GM12878 (cell line): ENCODE results near the gene EPB41. TPM values are rescaled to one million over a fixed set of nuclear protein-coding genes. Genes with fewer than 3 reads are reported as not detected.

Experiments used
- ATAC-seq: fragments of 200-7000 bp; cut with Tn5 transposase; 3 replicates; pipeline ENCODE4 v1.9.1; 2020; ENCODE audit warnings: mild to moderate bottlenecking, moderate library complexity
- BruUV-seq: library from RNA; stranded (reverse); fragments of 400-500 nt; replicated peaks from 2 replicates; lab custom pipeline; 2021; lab: Mats Ljungman, UMichigan
- CTCF ChIA-PET: fragments of 300-600 bp; sonication (Branson Sonifier 250); formaldehyde crosslinking; extraction: SDS; loops from one replicate; lab custom pipeline; 2021; ENCODE audit warnings: inconsistent platforms; lab: Yijun Ruan, JAX
- POLR2A ChIA-PET: fragments of 350-600 bp; formaldehyde crosslinking; extraction: SDS; loops from one replicate; lab custom pipeline; 2021; ENCODE audit warnings: inconsistent platforms; lab: Charles Lee
- RAD21 ChIA-PET: fragments of 300-600 bp; sonication (Branson Sonifier 250); formaldehyde crosslinking; loops from one replicate; lab custom pipeline; 2023; ENCODE audit warnings: antibody characterized with exemption; ENCODE audit not compliant: unreplicated experiment; lab: Charles Lee
- SMC1A ChIA-PET: fragments of 300-600 bp; sonication (Branson Sonifier 250); formaldehyde crosslinking; loops from one replicate; lab custom pipeline; 2023; ENCODE audit not compliant: unreplicated experiment, uncharacterized antibody; lab: Charles Lee
- DNase-seq: peaks from one replicate; pipeline ENCODE4 v3.0.0-alpha.2; 2011; ENCODE audit warnings: low read depth, low spot score
- FAIRE-seq: peaks from 3 replicates; lab custom pipeline; 2011; peaks lifted over from hg19 to GRCh38; lab: Jason Lieb, UNC
- H2AFZ ChIP-seq: 2 replicates; pipeline ENCODE4 v1.6.0; 2011; ENCODE audit warnings: low read depth, low read length, control low read depth; ENCODE audit not compliant: control insufficient read depth
- H3K27ac ChIP-seq: 2 replicates; pipeline ENCODE4 v1.5.1; 2011; ENCODE audit warnings: control low read depth; ENCODE audit not compliant: control insufficient read depth, insufficient read depth
- H3K27me3 ChIP-seq, 2 experiments: replicated peaks in 1 of 2; 2 replicates each; pipeline versions ENCODE4 v1.6.0 to v1.6.1; 2011; ENCODE audit warnings: low read length in 1 of 2; ENCODE audit not compliant: control insufficient read depth in 2 of 2, insufficient read depth in 2 of 2
- H3K36me3 ChIP-seq, 2 experiments: 2 replicates each; pipeline ENCODE4 v1.5.1; 2011; ENCODE audit warnings: low read length in 1 of 2; ENCODE audit not compliant: control insufficient read depth in 2 of 2, insufficient read depth in 2 of 2
- H3K4me1 ChIP-seq: 2 replicates; pipeline ENCODE4 v1.6.1; 2011; ENCODE audit warnings: mild to moderate bottlenecking, low read length, moderate library complexity, mixed read lengths; ENCODE audit not compliant: control insufficient read depth, insufficient read depth
- H3K4me2 ChIP-seq: 2 replicates; pipeline ENCODE4 v1.6.0; 2011; ENCODE audit warnings: control low read depth; ENCODE audit not compliant: control insufficient read depth, insufficient read depth
- H3K4me3 ChIP-seq: fragments of 200-600 bp; sonication (generic); 2 replicates; pipeline ENCODE4 v1.5.1; 2016
- H3K79me2 ChIP-seq: 2 replicates; pipeline ENCODE4 v1.6.0; 2011; ENCODE audit warnings: low read length; ENCODE audit not compliant: control insufficient read depth, insufficient read depth
- H3K9ac ChIP-seq: 2 replicates; pipeline ENCODE4 v1.8.0; 2011; ENCODE audit warnings: low read length, control low read depth, mixed read lengths; ENCODE audit not compliant: control insufficient read depth, insufficient read depth
- H3K9me3 ChIP-seq: replicated peaks from 3 replicates; pipeline ENCODE4 v1.5.1; 2011; ENCODE audit warnings: mild to moderate bottlenecking, low read length; ENCODE audit not compliant: control insufficient read depth, insufficient read depth
- H4K20me1 ChIP-seq: 2 replicates; pipeline ENCODE4 v1.6.0; 2011; ENCODE audit not compliant: control insufficient read depth, insufficient read depth
- PRDM15 ChIP-seq: fragments of 450-650 bp; formaldehyde crosslinking; IDR thresholded peaks from 2 replicates; pipeline ENCODE4 v1.4.0; 2020; ENCODE audit warnings: mild to moderate bottlenecking, moderate library complexity
- TCF7 ChIP-seq: IDR thresholded peaks from 2 replicates; pipeline ENCODE4 v1.6.1; 2014; ENCODE audit warnings: antibody characterized with exemption, borderline replicate concordance
- ZNF687 ChIP-seq: fragments of 450-650 bp; IDR thresholded peaks from 2 replicates; pipeline ENCODE4 v1.6.1; 2017; ENCODE audit warnings: mild to moderate bottlenecking, moderate library complexity
- WGBS: methylation state at CpG from one replicate; pipeline ENCODE4 v1.1.6; 2016; ENCODE audit warnings: low lambda C conversion rate; ENCODE audit not compliant: insufficient replicate concordance, insufficient coverage; ENCODE audit errors: missing lambda C conversion rate; 5-methylcytosine and 5-hydroxymethylcytosine counted together
- in situ Hi-C: fragments of 300-500 bp; cut with MboI; formaldehyde crosslinking; loops from 9 replicates; pipeline ENCODE4 v1.14.3; 2018; ENCODE audit warnings: mixed read lengths
- intact Hi-C: fragments of 100-400 bp; cut with micrococcal nuclease; formaldehyde crosslinking; loops from one replicate; pipeline ENCODE4 v1.14.2; 2022; ENCODE audit not compliant: unreplicated experiment
- polyA plus RNA-seq, 11 experiments: library from polyadenylated mRNA; depleted of rRNA in 4 of 11; unstranded in 6 of 11; stranded (reverse) in 5 of 11; fragments of >200 nt; fragmentation: Nextera tagmentation in 4 of 11; fragmentation: Illumina TruSeq in 1 of 11; extraction: Ambion mirVana in 4 of 11; extraction: Trizol in 1 of 11; gene quantifications; 1 replicate in 1 of 11; 2 replicates in 10 of 11; pipeline versions ENCODE4 v1.2.1 to v1.2.3, GENCODE V29; 2011 to 2016; ENCODE audit warnings: inconsistent platforms in 2 of 11, missing spikeins in 2 of 11, low read depth in 1 of 11
- total RNA-seq, 4 experiments: library from RNA; depleted of rRNA in 3 of 4; stranded (reverse); fragments of >200 nt in 3 of 4; fragmentation: Illumina TruSeq in 1 of 4; extraction: Trizol in 1 of 4; gene quantifications; 2 replicates each; pipeline versions ENCODE4 v1.2.1 to v1.2.3, GENCODE V29; 2013 to 2021

Gene EPB41
- total and polyA plus RNA-seq, 10 of the 15 experiments (the other 5 are each of a cell fraction or from before 2014, with no cell fraction given) = 1.1 to 77.6 (median 58.8) TPM

- H3K9me3 ChIP-seq = no peaks in the 10 kb centered on the region
- no peak overlapping the region for H3K4me3 ChIP-seq
- no peaks in the 10 kb centered on the region for H3K4me1 ChIP-seq
- ATAC-seq (no peak), FAIRE-seq (no peak), DNase-seq (no peak)
- H3K4me2 ChIP-seq = no peak overlapping the region
- no peaks in the 10 kb centered on the region for H3K79me2 ChIP-seq
- ChIA-PET RAD21 (no interaction called here), SMC1A (no interaction called here), CTCF (no interaction called here), POLR2A (no interaction called here)
- H3K27me3 ChIP-seq = no peaks in the 10 kb centered on the region
- no TSS peak for BruUV-seq
- H2AFZ ChIP-seq = no peak overlapping the region
- no peak overlapping the region for H3K9ac ChIP-seq
- 76% methylated on average over 2 of the region's 2 CpGs for WGBS
- H4K20me1 ChIP-seq = no peaks in the 10 kb centered on the region
- intact Hi-C loops (no loop called here), in situ Hi-C loops (no loop called here)
- H3K27ac ChIP-seq = no peak overlapping the region
- H3K36me3 ChIP-seq = no peaks in the 10 kb centered on the region
- TF ChIP-seq ZNF687 (no peak), TCF7 (no peak), PRDM15 (CRISPR knock-in tag) (no peak)
Observed at GRCh38 chr1:29084196-29084521, 169.8 kb downstream of the EPB41 start.
